Sigmoid colon (tissue), 7 donors: ENCODE data around the gene NANS. TPM values are rescaled to one million over a fixed set of nuclear protein-coding genes. Genes with fewer than 3 reads are reported as not detected.

Source experiments
- DNase-seq: peaks from one replicate; pipeline ENCODE4 v3.0.0-alpha.2; 2019
- H3K27ac ChIP-seq, 4 donors: fragments of 200-600 bp; sonication (generic); one replicate each; pipeline ENCODE4 v1.5.1; 2016 to 2019; ENCODE audit warnings: mild to moderate bottlenecking in 1 of 4
- H3K27me3 ChIP-seq, 3 donors: fragments of 200-600 bp; sonication (generic); one replicate each; pipeline ENCODE4 v1.5.1; 2019; ENCODE audit warnings: mild to moderate bottlenecking in 1 of 3
- H3K36me3 ChIP-seq, 4 donors: fragments of 200-600 bp; sonication (generic); one replicate each; pipeline ENCODE4 v1.5.1; 2016 to 2019
- H3K4me1 ChIP-seq, 4 donors: fragments of 200-600 bp; sonication (generic); one replicate each; pipeline ENCODE4 v1.5.1; 2017 to 2019
- H3K4me3 ChIP-seq, 4 donors: fragments of 200-600 bp; sonication (generic); one replicate each; pipeline ENCODE4 v1.5.1; 2017 to 2019; ENCODE audit warnings: mild to moderate bottlenecking in 2 of 4, moderate library complexity in 1 of 4
- H3K9me3 ChIP-seq, 4 donors: fragments of 200-600 bp in 3 of 4; sonication (generic) in 3 of 4; one replicate each; pipeline versions ENCODE4 v1.5.1 to v1.6.1; 2013 to 2019
- CTCF ChIP-seq, 4 experiments: fragments of 450-650 bp in 3 of 4; fragments of 200-600 bp in 1 of 4; IDR thresholded peaks; one replicate each; pipeline ENCODE4 v1.5.1; 2016 to 2019; ENCODE audit warnings: antibody characterized with exemption in 4 of 4, mild to moderate bottlenecking in 3 of 4, moderate library complexity in 2 of 4
- EP300 ChIP-seq, 4 donors: sonication (generic); formaldehyde crosslinking; IDR thresholded peaks; one replicate each; pipeline ENCODE4 v1.6.1; 2017; ENCODE audit warnings: antibody characterized with exemption in 4 of 4
- POLR2A ChIP-seq, 2 donors: fragments of 450-650 bp; IDR thresholded peaks; one replicate each; pipeline ENCODE4 v1.6.1; 2016; ENCODE audit warnings: antibody characterized with exemption in 2 of 2, mild to moderate bottlenecking in 2 of 2, moderate library complexity in 2 of 2
- POLR2AphosphoS5 ChIP-seq, 4 donors: sonication (generic); formaldehyde crosslinking; IDR thresholded peaks; one replicate each; pipeline ENCODE4 v1.6.1; 2017; ENCODE audit warnings: antibody characterized with exemption in 4 of 4
- WGBS, 2 donors: extraction: QIAGEN DNeasy Blood & Tissue Kit; methylation state at CpG; one replicate each; pipeline ENCODE4 v1.1.7; 2013; 5-methylcytosine and 5-hydroxymethylcytosine counted together
- intact Hi-C: fragments of 100-400 bp; cut with DNase I; formaldehyde crosslinking; loops from one replicate; pipeline ENCODE4 v1.15.1; 2023
- polyA plus RNA-seq, 3 donors: library from polyadenylated mRNA; stranded (reverse); fragments of 200-250 nt; gene quantifications; one replicate each; pipeline ENCODE4 v1.2.3, GENCODE V29; 2013
- total RNA-seq, 4 donors: library from RNA; depleted of rRNA; stranded (reverse); fragments of >200 nt; gene quantifications; one replicate each; pipeline ENCODE4 v1.1.0, GENCODE V29; 2016
- donor health status: healthy with polysubstance abuse.
- donor health status: Bipolar disorder and iron deficiency.
- donor health status: healthy.

The NANS gene
- total and polyA plus RNA-seq, 7 donors, result 24.6 to 470 (median 38.1) TPM

GRCh38 chr9:98022447-98022846 is 34.1 kb upstream of the NANS start:
- H3K27me3 ChIP-seq, result no peaks in the 10 kb centered on the region
- no peak for DNase-seq
- no peak overlapping the region for H3K4me3 ChIP-seq
- peaks cover 0 to 25% (median 10%) of the 10 kb centered on the region in 4 donors for H3K36me3 ChIP-seq
- no peaks in the 10 kb centered on the region for H3K4me1 ChIP-seq
- WGBS, 2 donors, result 88 to 90% methylated on average over 8 of the region's 8 CpGs
- TF ChIP-seq POLR2A (IDR thresholded peaks at IDR 0.05), result no peak
- TF ChIP-seq POLR2AphosphoS5 (IDR thresholded peaks at IDR 0.05), result no peak
- TF ChIP-seq EP300 (IDR thresholded peaks at IDR 0.05), result no peak
- TF ChIP-seq CTCF (IDR thresholded peaks at IDR 0.05), result no peak
- H3K9me3 ChIP-seq, result no peaks in the 10 kb centered on the region
- no peak overlapping the region for H3K27ac ChIP-seq
- intact Hi-C loops, result no loop called here

GRCh38 chr9:98024702-98025101 is 31.8 kb upstream of the NANS start:
- WGBS, 2 donors, result 97 to 100% methylated on average over 1 of the region's 1 CpG
- no peaks in the 10 kb centered on the region for H3K27me3 ChIP-seq

GRCh38 chr9:98031169-98031568 is 25.4 kb upstream of the NANS start:
- Histone ChIP-seq H3K36me3 (no peaks in the 10 kb centered on the region), H3K4me3 (no peak overlapping the region), H3K27ac (no peak overlapping the region), H3K27me3 (no peaks in the 10 kb centered on the region), H3K9me3 (no peaks in the 10 kb centered on the region), H3K4me1 (peaks cover 0 to 6% (median 5%) of the 10 kb centered on the region in 4 donors)
- TF ChIP-seq EP300 (IDR thresholded peaks at IDR 0.05), result no peak
- no peak for TF ChIP-seq POLR2A (IDR thresholded peaks at IDR 0.05)
- TF ChIP-seq POLR2AphosphoS5 (IDR thresholded peaks at IDR 0.05), result no peak
- TF ChIP-seq CTCF (IDR thresholded peaks at IDR 0.05), result no peak
- intact Hi-C loops, result no loop called here
- no peak for DNase-seq

More at GRCh38 chr9:98024702-98025101, 31.8 kb upstream of the NANS start:
- H3K4me3 ChIP-seq, result no peak overlapping the region
- TF ChIP-seq POLR2A (IDR thresholded peaks at IDR 0.05) (no peak), POLR2AphosphoS5 (IDR thresholded peaks at IDR 0.05) (no peak), EP300 (IDR thresholded peaks at IDR 0.05) (no peak), CTCF (IDR thresholded peaks at IDR 0.05) (no peak)
- no peaks in the 10 kb centered on the region for H3K4me1 ChIP-seq
- no peaks in the 10 kb centered on the region for H3K9me3 ChIP-seq
- DNase-seq, result no peak
- intact Hi-C loops, result no loop called here
- no peak overlapping the region for H3K27ac ChIP-seq
- H3K36me3 ChIP-seq, result peaks cover 0 to 2% (median under 1%) of the 10 kb centered on the region in 4 donors

GRCh38 chr9:98031935-98032334 is 24.6 kb upstream of the NANS start:
- no peak for TF ChIP-seq EP300 (IDR thresholded peaks at IDR 0.05)
- Histone ChIP-seq H3K36me3 (no peaks in the 10 kb centered on the region), H3K9me3 (no peaks in the 10 kb centered on the region), H3K4me1 (peaks cover 0 to 6% (median 5%) of the 10 kb centered on the region in 4 donors), H3K27me3 (no peaks in the 10 kb centered on the region), H3K4me3 (no peak overlapping the region), H3K27ac (no peak overlapping the region)
- 85 to 89% methylated on average over 1 of the region's 1 CpG for WGBS, 2 donors
- DNase-seq, result no peak
- intact Hi-C loops, result no loop called here

GRCh38 chr9:98034593-98035546 is 21.7 kb upstream of the NANS start:
- DNase-seq, result peak; percentile 93
- no peaks in the 10 kb centered on the region for H3K36me3 ChIP-seq
- H3K4me1 ChIP-seq, result peaks cover 0 to 6% (median 5%) of the 10 kb centered on the region in 4 donors
- H3K9me3 ChIP-seq, result no peaks in the 10 kb centered on the region
- H3K27me3 ChIP-seq, result no peaks in the 10 kb centered on the region
- intact Hi-C loops, result loop anchor here (1.0 to 2.0 kb wide), 2 partner anchors 52 to 112 kb away; partner anchors contain the start of gene ANP32B
- 45 to 48% methylated on average over 20 of the region's 20 CpGs for WGBS, 2 donors
- TF ChIP-seq CTCF (IDR thresholded peaks at IDR 0.05) (peak; percentile 33 to 94 (median 86)), POLR2AphosphoS5 (IDR thresholded peaks at IDR 0.05) (no peak), EP300 (IDR thresholded peaks at IDR 0.05) (no peak), POLR2A (IDR thresholded peaks at IDR 0.05) (no peak)
- H3K4me3 ChIP-seq, result peak overlapping the region in 2 of 4 donors; percentile 14 to 23
- no peak overlapping the region for H3K27ac ChIP-seq
